ENCODE data around the gene CCDC93.

CCDC93 gene

GRCh38 chr2:117879003-117879402 is 134.9 kb downstream of the CCDC93 start:
- no peak for DNase-seq

- no peak for DNase-seq
Observed at GRCh38 chr2:117875786-117876185, 138.1 kb downstream of the CCDC93 start.

Data from activated CD8-positive, alpha-beta memory T cell treated with anti-CD3 and anti-CD28 coated beads for 24 hours (primary cell).